Activated CD8-positive, alpha-beta memory T cell treated with anti-CD3 and anti-CD28 coated beads, Interleukin-2, amount 50 U/mL, for 1 hour (primary cell): Measurements from ENCODE around the gene CHTF18.
"Not testable (repeated sequence)": the region's sequence is repeated elsewhere in the genome, so short reads cannot be mapped to it uniquely, and the experiment has no call there.

Experiments
- DNase-seq: peaks from one replicate; pipeline ENCODE4 v3.0.0-alpha.2; 2020; ENCODE audit errors: extremely low read depth

The CHTF18 gene

DNA sequence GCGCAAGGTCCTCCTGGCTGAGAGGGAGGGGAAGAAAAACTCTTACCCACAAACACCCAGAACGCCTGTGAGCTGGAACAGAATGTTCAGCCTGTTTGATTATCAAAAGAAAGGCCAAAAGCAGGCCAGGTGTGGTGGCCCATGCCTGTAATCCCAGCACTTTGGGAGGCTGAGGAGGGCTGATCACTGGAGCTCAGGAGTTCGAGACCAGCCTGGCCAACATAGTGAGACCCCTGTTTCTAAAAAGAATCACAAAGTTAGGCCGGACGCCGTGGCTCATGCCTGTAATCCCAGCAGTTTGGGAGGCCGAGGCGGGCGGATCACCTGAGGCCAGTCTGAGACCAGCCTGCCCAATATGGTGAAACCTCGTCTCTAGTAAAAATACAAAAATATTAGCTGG, 12.1 kb upstream of the CHTF18 start:
- DNase-seq: not testable (repeated sequence)

DNA sequence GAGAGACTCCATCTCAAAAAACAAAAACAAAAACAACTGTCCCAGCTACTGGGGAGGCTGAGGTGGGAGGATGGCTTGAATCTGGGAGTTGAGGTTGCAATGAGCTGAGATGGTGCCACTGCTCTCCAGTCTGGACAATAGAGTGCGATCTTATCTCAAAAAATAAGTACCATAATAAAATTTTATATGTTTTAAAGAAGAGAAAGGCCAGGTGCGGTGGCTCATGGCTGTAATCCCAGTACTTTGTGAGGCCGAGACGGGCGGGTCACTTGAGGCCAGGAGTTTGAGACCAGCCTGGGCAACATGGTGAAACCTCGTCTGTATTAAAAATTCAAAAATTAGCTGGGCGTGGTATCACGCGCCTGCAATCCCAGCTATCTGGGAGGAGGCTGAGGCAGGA, 11.6 kb upstream of the CHTF18 start:
- no peak for DNase-seq

DNA sequence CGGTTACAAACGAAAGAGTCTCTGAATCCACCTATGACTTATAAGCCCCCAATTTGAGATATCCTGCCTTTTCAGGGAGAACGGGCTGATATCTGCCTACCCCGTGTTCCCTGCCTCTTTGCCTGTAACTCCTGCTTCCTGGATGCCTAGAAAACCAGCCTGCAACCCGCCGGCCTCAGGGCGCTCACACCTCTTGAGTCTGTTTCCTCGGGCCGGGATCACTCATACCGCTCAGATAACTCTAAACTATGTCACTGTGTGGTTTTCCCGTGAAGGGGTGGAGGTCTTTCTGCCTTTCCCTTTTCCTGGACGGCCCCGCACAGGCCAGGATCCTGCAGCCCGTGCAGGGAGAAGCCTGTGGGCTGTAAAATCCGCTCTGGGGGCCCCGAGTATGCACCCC, 10.6 kb upstream of the CHTF18 start:
- DNase-seq: no peak

DNA sequence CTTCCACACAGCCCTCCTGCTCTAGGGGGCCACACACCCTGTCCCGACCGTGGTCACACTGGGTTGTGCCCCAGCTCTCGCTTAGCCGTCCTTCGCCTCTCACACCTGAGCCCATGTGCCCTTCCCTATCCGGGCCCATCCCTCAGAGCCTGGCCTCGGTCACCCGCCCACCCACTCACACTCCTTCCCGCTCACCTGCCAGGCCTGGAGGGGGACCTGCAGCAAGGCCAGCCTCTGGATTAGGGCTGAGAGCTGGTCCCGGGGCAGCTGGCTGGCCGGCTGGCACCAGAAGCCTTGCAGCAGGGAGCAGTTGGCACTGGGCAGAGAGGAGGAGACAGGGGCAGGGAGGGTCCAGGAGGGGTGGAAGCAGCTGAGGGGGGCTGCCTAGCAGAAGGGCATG, 10.0 kb upstream of the CHTF18 start:
- no peak for DNase-seq

DNA sequence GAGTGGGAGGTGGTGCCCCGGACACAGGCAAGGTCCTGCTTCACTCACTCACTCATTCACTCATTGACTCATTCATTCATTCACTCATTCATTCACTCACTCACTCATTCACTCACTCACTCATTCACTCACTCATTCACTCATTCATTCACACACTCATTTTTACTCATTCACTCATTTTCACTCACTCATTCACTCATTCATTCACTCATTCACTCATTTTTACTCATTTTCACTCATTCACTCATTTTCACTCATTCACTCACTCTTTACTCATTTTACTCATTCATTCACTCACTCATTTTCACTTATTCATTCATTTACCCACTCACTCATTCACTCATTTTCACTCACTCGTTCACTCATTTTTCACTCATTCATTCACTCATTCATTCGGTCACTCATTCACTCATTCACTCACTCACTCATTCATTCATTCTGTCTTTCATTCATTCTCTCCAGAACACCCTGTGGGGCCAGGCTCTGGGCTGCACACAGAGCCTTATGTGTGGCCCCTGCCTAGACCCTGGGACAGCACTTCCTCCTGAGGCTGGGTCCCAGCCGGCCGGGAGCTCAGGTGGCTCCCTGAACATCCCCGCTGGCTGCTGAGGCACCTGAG, 9.4 kb upstream of the CHTF18 start:
- DNase-seq: no peak

DNA sequence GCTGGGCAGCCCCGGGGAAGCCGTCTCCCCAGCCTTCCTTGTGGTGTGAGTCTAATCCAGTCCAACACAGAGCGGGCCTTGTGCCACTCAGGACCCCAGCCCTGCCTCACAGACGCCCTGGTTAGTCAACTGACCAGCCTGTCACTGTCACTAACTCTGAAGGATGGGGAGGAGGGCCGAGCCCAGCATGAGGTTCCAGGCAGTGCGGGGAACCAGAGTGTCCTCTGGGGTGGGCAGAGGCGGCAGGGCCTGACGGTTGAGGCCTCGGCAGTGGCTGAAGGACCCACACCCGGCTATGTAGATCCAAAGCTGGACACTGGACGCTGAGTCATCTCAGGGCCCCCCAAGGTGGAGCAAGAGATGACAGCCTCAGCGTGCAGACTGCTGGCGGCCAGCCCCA, 8.9 kb upstream of the CHTF18 start:
- no peak for DNase-seq

DNA sequence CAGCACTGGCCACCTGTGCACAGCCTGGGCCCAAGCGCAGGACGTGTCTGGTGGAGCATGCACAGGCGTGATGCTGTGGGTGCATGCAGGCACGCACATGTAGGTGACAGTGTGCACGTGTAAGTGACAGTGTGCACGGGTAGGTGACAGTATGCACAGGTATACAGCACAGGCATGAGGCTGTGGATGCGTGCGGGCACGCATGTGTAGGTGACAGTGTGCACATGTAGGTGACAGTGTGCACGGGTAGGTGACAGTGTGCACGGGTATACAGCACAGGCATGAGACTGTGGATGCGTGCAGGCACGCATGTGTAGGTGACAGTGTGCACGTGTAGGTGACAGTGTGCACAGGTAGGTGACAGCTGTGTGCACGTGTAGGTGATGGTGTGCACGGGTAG, 8.1 kb upstream of the CHTF18 start:
- DNase-seq: no peak

DNA sequence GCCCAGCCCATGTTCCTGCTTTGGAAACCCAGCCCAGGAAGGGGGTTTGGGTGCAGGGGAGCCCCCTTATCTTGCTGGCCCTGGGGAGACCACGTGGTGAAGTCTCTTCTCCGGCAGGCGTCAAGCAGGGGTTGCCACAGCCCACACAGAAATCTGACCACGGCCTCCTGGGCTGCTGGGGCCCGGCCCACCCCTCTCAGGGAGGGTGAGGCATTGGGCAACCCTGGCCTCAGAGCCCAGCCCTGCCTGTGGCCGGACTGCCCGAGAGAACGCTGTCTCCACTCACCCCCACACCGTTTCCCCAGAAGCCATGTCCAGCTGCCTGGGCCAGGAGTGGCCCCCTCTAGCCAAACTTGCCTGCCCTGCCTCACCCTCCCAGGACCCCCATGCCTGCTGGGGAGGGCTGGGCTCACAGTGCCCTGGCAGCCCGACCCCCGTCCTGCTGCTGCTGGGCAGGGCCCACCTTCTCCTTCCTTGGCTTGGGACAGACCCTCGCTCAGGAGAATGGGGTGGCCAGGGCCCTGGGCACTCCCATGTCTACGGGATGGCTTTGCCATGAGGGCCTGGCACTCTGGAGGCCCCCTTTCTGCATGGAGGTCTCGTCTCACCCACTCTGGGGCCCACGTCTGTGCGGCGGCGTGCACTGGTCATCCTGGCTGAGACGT, 6.9 kb upstream of the CHTF18 start:
- no peak for DNase-seq

DNA sequence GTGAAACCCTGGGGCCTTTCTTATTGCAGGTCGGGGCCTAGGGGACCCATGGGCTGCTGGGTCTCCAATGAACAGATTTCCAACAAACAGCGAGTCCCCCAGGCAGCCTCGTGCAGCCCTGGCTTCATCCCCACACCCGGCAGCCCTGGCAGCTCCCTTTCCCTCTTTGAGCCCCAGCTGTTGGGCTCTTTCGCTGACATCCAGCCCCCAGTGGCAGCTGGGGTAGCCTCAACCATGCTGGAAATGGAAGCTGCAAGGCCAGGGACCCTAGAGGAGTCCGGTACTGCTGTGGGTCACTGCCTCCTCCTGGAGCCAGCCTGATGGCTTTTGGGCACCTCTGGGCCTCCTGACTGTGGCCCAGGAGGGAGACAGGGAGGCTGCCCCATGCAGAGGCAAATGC, 6.2 kb upstream of the CHTF18 start:
- no peak for DNase-seq

DNA sequence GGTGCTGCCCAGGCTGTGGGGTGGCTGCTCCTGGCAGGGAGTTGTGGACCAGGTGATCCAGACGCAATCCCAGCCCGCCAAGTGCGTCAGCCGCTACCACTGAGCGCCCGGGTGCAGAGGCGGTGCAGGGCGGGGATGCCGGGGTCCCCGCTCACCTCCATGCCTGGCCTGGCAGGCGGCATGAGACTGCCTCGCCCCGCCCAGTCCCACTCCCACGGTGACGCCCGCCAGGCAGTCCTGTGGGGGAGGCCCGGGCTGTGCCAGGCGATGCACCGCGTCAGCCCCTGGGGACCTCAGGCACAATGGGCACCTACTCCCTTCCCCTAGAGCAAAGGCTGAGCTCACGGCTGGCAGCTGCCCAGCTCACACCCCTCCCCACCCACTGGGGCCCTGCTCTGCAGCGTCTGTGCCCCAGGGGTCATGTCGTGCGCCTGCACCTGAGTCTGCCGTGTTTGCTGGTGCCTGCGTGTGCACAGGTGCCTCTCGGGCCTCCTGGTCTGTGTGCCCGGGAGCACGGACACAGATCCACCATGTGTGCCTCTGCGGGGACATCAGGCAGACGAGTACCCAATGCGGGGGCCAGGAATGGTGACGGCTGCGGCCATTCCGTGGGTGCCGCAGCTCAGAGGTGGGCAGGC, 5.5 kb upstream of the CHTF18 start:
- DNase-seq: no peak

DNA sequence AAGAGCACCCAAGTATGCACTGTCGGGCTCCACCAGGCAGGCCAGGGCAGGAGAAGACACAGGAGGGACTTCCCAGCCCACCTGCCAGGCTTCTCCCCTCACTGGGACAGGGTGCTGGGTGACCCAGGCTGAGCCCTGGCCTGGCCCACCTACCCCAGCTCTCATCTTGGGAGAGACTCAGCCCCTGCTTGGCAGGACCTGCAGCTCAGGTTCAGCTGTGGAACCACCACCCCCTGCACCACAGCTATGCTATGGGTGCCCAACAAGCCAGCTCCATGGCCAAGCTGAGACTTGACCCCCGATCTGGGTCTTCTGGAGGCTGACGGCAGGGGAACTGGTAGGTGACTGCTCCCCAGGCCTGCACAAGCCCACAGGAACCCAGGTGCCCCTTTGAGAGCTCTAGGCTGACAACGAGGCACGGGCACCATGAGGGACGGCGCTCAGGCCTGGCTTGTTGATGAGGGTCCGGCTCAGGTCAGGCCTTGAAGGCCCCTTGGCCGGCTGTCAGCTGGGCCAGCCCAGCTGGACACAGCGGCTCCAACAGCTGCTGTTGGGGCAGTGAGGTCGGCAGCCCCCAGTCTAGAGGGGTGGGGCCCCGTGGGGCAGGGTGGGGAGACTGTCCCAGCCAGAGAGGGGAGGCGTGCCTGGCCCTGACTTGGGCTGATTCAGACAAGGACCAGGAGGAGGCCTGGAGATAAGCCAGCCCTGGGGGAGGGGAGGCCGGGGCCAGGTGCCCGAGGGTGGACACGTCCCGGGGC, 4.8 kb upstream of the CHTF18 start:
- DNase-seq: no peak

DNA sequence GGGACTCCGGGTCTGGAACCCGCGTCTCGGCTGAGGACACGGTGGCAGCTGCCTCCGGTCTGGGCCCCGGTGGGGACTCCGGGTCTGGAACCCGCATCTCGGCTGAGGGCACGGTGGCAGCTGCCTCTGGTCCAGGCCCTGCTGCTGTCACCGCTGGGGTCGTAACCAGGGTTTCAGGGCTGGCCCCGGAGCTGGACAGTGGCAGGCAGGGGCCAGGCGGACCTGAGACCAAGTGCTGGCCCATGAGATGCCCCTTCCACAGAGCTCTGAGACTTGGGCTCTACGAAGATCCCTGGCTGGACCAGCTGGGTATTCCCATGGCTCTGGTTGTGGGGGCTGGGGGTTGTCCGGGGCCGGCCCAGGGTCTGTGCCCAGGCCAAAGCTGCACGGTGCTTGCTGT, 4.0 kb upstream of the CHTF18 start:
- DNase-seq: no peak

DNA sequence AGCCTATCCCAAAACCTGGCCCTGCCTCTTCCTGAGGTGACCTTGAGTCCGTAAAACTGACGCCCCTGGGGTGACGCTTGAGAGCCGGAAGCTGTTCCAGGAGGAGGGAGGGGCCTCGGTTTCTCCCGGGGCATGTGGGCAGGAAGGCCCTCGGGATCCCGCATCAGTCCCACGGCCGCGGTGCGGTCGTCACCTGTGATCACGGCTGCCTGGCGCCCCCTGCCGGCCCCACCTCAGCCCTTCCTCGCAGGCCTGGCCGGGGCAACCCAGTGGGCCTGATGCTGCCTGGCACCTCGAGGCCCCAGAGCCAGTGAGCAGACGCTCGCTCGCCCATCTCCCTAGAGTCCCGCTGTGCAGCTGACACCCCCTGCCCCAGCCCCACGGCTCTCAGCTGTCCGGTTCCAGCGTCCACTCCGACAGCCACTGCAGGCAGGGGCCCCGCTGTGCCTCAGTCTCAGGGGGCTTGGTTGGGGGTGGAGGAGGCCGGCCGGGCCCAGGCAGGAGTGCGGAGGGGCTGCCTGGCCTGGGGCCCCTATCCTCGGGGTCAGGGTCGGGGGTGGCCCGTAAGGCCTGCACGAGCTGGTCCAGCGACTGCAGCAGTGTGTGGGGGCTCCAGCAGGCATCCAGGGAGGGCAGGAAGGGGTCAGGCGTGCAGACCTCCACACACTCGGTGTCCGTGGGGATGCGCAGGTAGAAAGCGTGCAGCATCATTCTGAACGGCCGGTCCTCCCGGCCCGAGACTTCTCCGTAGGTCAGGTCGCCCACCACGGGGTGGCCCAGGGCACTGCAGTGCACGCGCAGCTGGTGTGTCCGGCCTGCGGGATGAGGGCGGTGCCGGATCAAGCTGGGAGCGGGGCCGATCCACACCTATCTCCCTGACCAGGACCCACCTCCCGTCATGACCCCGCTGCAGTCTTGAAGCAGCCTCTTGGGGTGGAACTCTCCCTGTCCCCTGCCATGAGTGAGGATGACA, 2.6 kb upstream of the CHTF18 start:
- DNase-seq: peak; percentile 25

DNA sequence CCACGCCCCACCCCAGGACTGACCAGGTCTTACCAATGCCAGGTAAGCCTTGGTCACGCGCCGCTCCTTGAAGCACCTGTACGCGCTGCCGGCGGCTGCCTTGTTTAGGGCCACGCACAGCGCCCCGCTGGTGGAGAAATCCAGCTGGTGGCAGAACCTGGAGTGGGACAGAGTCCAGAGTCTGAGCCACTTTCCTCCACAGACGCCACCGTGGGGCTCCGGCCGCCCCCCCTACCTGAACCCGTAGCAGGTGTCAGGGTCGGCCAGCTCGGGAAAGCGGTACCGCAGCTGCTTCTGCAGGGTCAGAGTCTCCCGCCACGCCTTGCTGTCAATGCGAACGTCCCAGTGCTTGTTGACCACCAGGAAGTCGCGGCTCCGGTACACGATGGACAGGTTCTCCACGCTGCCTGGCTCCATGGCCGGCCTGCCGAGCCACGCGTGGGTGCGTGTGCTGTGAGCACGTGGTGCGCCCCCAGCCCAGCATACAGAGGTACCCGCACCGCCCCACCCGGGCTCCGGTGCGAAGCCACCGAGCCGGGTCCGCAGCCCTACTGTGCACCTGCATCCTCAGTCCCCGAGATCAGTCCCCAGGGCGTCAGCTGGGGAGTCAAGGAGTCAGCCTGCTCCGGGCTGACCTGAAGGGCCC, 976 bp upstream of the CHTF18 start:
- DNase-seq: no peak

DNA sequence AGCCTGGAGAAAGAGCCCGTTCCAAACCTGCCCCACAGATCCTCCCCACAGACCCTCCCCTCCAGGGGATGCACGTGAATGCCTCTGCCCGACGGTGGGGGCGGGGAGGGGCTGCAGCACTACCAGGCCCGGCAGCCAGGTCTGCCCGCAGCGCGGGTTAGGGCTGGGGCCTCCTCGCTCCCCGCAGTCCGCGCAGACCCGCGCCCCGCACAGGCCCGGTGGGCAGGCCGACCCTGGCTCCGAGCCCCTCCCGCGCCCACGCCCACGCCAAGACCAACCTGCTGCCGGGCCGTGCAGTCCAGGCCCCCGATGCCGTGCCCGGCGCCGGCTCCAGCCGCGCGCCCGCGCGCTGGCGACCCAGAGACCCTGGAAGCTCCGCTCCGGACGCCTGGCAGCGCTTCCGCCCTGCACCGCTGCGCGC, 432 bp upstream of the CHTF18 start, which contains the start of gene RPUSD1:
RPUSD1 (minus strand) TSS at position 404 of the 421 bp plus-strand sequence. CDS start 644 bp downstream, outside the sequence.
- DNase-seq: no peak

DNA sequence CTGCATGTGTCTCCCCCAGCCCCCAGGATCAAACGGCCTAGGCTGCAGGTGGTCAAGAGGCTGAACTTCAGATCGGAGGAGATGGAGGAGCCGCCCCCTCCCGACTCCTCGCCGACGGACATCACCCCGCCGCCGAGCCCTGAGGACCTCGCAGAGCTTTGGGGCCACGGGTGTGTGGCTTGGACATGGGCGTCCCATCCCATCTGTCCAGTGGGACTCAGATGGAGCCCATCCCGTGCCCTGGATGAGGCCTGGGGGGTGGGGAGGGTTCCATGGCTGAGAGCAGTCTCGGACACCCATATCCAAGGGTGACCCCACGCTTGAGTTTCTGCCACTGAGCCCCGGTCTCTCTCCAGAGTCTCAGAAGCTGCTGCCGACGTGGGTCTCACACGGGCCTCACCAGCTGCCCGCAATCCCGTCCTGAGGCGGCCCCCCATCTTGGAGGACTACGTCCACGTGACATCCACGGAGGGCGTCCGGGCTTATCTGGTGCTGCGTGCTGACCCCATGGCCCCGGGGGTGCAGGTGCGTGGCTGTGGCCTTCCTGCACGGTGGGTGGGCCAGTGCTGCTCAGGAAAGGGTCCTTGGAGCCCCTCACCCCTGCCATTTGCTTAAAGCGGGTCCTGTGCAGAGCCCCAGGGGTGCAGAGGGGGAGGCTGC, 901 bp downstream of the CHTF18 start:
- DNase-seq: no peak

DNA sequence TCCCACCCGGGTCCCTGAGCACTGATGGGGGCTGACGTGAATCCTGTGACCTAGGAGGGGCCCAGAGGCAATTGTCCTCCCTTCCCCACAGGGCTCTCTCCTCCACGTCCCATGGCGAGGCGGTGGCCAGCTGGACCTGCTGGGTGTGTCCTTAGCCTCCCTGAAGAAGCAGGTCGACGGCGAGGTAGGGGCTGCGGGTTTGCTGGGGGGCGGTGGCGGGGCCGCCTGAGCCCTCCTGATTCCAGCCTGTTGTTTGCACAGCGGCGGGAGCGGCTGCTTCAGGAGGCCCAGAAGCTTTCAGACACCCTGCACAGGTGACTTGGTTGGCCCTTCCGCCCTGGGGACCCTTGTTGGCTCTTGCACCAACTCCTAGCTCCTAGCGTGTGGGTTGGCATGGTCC, 1.7 kb downstream of the CHTF18 start:
- no peak for DNase-seq

DNA sequence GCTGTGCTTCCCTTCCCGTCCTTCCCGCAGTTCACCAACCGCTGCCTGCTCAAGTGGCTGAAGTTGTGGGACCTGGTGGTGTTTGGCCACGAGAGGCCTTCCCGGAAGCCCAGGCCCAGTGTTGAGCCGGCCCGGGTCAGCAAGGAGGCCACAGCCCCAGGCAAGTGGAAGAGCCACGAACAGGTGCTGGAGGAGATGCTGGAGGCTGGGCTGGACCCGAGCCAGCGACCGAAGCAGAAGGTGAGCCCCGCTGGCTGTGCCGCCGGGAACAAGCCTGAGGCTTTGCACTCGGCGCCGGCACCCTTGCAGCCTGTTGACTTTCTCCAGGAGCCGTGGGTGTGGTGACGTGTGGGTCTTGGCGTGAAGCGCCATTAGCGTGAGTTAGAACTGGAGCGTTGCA, 2.7 kb downstream of the CHTF18 start:
- no peak for DNase-seq

DNA sequence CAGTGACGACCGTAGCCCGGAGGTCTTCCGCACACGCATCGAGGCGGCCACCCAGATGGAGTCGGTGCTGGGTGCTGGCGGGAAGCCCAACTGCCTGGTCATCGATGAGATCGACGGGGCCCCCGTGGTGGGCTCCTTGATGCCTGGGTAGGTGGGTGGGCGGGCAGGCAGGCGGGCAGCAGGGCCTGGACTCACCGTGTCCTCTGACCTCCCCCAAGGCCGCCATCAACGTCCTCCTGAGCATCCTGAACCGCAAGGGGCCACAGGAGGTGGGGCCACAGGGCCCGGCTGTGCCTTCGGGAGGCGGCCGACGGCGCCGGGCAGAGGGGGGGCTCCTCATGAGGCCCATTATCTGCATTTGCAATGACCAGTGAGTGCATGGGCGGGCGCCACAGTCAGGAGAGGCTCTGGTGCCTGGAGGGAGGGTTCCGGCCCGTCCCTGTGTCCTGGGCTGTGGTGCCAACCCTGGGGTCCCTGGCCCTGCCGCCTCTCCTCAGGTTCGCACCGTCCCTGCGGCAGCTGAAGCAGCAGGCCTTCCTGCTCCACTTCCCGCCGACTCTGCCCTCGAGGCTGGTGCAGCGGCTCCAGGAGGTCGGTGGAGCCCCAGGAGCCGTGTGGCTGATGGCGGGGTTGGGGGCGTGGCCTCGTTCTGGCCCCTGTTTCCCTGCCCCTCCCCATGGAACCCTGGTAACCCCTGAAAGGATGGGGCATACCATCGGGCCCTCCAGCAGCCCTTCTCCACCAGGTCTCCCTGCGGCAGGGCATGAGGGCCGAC, 4.0 kb downstream of the CHTF18 start:
- DNase-seq: no peak

DNA sequence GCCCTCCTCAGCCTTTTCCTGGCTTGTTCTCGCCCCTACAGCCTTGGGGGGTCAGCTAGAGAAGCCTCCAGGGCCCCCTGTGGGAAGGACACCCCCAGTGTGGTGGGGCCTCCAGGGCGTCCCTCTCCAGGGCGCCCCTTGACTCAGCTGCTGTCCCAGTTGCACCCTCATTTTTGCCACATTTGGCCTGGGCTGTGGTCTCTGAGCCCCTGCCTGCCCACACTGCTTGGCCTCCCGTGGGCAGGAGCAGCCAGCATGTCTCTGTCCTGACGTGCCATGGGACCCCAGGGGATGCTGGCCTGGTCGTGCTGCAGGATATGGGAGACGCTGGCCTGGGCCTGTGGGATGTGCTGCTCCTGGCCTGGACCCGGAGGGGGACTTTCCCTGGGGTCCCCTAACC, 5.0 kb downstream of the CHTF18 start:
- no peak for DNase-seq
